ENCODE results near the gene UBN1.

DNA sequence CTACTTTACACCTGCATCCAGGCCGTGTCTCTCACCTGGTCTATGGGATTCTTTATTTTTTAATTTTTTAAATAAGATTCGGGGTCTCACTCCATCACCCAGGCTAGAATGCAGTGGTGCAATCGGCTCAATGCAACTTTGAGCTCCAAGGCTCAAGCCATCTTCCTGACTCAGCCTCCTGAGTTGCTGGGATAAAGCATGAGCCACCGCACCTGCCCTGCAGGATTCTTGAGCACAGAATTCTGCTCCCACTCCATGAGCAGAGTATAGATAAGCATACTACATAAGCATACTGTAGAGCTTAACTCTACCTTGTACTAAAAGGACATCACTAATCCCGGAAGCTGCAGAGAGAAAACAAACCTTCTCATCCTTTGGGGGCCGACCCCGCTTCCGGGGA lies 15.7 kb upstream of the UBN1 start:
- TF ChIP-seq, protein P1, sequence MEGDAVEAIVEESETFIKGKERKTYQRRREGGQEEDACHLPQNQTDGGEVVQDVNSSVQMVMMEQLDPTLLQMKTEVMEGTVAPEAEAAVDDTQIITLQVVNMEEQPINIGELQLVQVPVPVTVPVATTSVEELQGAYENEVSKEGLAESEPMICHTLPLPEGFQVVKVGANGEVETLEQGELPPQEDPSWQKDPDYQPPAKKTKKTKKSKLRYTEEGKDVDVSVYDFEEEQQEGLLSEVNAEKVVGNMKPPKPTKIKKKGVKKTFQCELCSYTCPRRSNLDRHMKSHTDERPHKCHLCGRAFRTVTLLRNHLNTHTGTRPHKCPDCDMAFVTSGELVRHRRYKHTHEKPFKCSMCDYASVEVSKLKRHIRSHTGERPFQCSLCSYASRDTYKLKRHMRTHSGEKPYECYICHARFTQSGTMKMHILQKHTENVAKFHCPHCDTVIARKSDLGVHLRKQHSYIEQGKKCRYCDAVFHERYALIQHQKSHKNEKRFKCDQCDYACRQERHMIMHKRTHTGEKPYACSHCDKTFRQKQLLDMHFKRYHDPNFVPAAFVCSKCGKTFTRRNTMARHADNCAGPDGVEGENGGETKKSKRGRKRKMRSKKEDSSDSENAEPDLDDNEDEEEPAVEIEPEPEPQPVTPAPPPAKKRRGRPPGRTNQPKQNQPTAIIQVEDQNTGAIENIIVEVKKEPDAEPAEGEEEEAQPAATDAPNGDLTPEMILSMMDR (IDR thresholded peaks at IDR 0.05), result no peak
- TF ChIP-seq POLR2A (IDR thresholded peaks at IDR 0.05; ENCODE audit: low read depth) (no peak), POLR2AphosphoS5 (IDR thresholded peaks at IDR 0.05) (no peak)

Data from esophagus muscularis mucosa (tissue), 3 donors.